ENCODE data around the gene ANAPC10.
"Not testable (repeated sequence)": the region's sequence is repeated elsewhere in the genome, so short reads cannot be mapped to it uniquely, and the experiment has no call there.

ANAPC10 gene

DNA sequence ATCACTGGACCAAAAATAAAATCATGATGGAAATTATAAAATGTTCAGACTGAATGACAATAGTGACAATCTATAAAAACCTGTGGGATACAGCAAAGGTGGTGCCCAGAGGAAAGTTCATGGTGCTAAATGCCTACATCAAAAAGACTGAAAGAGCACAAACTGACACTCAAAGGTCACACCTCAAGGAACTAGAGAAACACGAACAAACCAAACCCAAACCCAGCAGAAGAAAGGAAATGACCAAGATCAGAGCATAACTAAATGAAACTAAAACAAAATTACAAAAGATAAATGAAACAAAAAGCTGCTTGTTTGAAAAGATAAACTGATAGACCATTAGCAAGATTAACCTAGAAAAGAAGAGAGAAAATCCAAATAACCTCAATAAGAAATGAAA lies 78.7 kb downstream of the ANAPC10 start:
- in situ Hi-C loops (cut with HindIII; ENCODE audit: low pct_unique_long_range_greater_than_20kb, low sequenced_read_pairs), result no loop called here
- no peak for TF ChIP-seq JUND (IDR thresholded peaks at IDR 0.05; ENCODE audit: low read depth)
- no peak for DNase-seq (ENCODE audit: low read depth in 1 of 2, low spot score in 1 of 2)

DNA sequence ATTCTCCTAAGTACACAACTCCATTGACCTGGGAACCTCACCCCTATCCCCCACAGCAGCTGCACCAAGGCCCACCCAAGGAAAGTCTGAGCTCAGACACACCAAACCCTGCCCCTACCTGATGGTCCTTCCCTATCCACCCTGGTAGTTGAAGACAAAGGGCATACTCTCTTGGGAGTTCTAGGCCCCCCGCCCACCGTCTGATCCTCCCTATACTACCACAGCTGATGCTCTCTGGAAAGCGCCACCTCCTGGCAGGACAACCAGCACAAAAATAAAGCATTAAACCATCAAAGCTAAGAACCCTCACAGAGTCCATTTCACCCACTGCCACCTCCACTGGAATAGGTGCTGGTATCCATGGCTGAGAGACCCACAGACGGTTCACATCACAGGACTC lies 83.6 kb downstream of the ANAPC10 start:
- no peak for DNase-seq (ENCODE audit: low read depth in 1 of 2, low spot score in 1 of 2)
- no peak for TF ChIP-seq JUND (IDR thresholded peaks at IDR 0.05; ENCODE audit: low read depth)
- in situ Hi-C loops (cut with HindIII; ENCODE audit: low pct_unique_long_range_greater_than_20kb, low sequenced_read_pairs), result no loop called here

GRCh38 chr4:145012841-145013240 lies 85.2 kb downstream of the ANAPC10 start:
- in situ Hi-C loops (cut with HindIII; ENCODE audit: low pct_unique_long_range_greater_than_20kb, low sequenced_read_pairs), result no loop called here
- no peak for DNase-seq (ENCODE audit: low read depth in 1 of 2, low spot score in 1 of 2)
- TF ChIP-seq JUND (IDR thresholded peaks at IDR 0.05; ENCODE audit: low read depth), result no peak

DNA sequence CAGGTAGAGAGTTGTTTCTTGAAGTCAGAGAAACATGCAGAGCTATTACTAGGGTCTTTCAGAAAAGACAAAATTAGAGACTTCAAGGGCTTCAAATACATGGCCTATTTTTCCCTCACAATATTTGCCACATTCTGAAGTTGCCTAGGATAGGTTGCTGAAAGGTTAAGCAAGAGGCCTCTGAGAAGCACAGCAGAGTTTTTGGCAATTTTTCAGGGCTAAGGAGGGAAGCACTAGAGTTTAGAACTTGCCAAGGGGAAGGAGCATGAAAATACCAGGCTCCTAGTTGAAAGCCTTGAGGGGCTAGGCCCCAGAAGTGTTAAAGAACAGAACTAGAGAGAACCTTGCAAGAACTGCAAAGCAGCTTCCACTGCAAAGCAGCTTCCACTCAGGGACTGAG lies 86.4 kb downstream of the ANAPC10 start:
- TF ChIP-seq JUND (IDR thresholded peaks at IDR 0.05; ENCODE audit: low read depth), result no peak
- in situ Hi-C loops (cut with HindIII; ENCODE audit: low pct_unique_long_range_greater_than_20kb, low sequenced_read_pairs), result no loop called here
- no peak for DNase-seq (ENCODE audit: low read depth in 1 of 2, low spot score in 1 of 2)

- DNase-seq (ENCODE audit: low read depth in 1 of 2, low spot score in 1 of 2); in situ Hi-C loops (cut with HindIII; ENCODE audit: low pct_unique_long_range_greater_than_20kb, low sequenced_read_pairs): not testable (repeated sequence)
These were observed 87.7 kb downstream of the ANAPC10 start for GRCh38 chr4:145010315-145010714.

DNA sequence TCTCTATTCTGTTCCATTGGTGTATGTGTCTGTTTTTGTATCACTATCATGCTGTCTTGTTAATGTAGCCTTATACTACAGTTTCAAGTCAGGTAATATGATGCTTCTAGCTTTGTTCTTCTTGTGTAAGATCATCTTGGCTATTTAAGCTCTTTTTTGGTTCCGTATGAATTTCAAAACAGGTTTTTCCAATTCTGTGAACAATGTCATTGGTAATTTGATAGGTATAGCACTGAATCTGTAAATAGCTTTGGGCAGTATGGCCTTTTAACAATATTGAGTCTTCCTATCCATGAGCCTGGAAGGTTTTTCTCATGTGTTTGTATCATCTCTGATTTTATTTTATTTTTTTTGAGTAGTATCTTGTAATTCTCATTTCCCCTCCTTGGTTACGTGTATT lies 94.3 kb downstream of the ANAPC10 start:
- DNase-seq (ENCODE audit: low read depth in 1 of 2, low spot score in 1 of 2), result peak in 1 of 2 experiments; percentile 58
- no peak for TF ChIP-seq JUND (IDR thresholded peaks at IDR 0.05; ENCODE audit: low read depth)
- in situ Hi-C loops (cut with HindIII; ENCODE audit: low pct_unique_long_range_greater_than_20kb, low sequenced_read_pairs), result no loop called here

- in situ Hi-C loops (cut with HindIII; ENCODE audit: low pct_unique_long_range_greater_than_20kb, low sequenced_read_pairs), result no loop called here
These were observed 96.4 kb downstream of the ANAPC10 start for GRCh38 chr4:145001635-145002034.

GRCh38 chr4:145000656-145001055 lies 97.3 kb downstream of the ANAPC10 start:
- in situ Hi-C loops (cut with HindIII; ENCODE audit: low pct_unique_long_range_greater_than_20kb, low sequenced_read_pairs); DNase-seq (ENCODE audit: low read depth in 1 of 2, low spot score in 1 of 2): not testable (repeated sequence)

More at GRCh38 chr4:145001635-145002034, 96.4 kb downstream of the ANAPC10 start:
- no peak for TF ChIP-seq JUND (IDR thresholded peaks at IDR 0.05; ENCODE audit: low read depth)
- DNase-seq (ENCODE audit: low read depth in 1 of 2, low spot score in 1 of 2), result no peak

- no peak for TF ChIP-seq JUND (IDR thresholded peaks at IDR 0.05; ENCODE audit: low read depth)
- DNase-seq (ENCODE audit: low read depth in 1 of 2, low spot score in 1 of 2), result no peak
- in situ Hi-C loops (cut with HindIII; ENCODE audit: low pct_unique_long_range_greater_than_20kb, low sequenced_read_pairs), result no loop called here
These were observed 108.7 kb downstream of the ANAPC10 start for GRCh38 chr4:144989306-144989705.

DNA sequence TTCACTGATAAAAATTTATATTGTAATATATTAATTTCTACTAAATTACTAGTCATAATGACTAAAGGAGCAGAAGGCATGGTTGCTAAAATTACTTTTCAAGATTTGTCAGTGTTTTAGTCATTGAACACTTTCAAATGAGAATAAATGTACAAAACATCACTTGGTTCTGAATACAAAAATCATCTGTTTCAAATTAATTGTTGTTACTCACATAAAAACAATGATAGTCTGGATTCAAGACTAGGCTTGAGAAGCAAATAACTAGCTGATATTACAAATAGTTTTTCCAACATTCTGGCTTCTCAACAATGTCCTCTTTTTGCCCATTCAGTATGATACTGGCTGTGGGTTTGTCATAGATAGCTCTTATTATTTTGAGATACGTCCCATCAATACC lies 112.5 kb downstream of the ANAPC10 start:
- in situ Hi-C loops (cut with HindIII; ENCODE audit: low pct_unique_long_range_greater_than_20kb, low sequenced_read_pairs), result no loop called here
- no peak for TF ChIP-seq JUND (IDR thresholded peaks at IDR 0.05; ENCODE audit: low read depth)
- no peak for DNase-seq (ENCODE audit: low read depth in 1 of 2, low spot score in 1 of 2)

- in situ Hi-C loops (cut with HindIII; ENCODE audit: low pct_unique_long_range_greater_than_20kb, low sequenced_read_pairs), result no loop called here
These were observed 113.0 kb downstream of the ANAPC10 start for GRCh38 chr4:144985014-144985413.

GRCh38 chr4:144984241-144984640 lies 113.8 kb downstream of the ANAPC10 start:
- in situ Hi-C loops (cut with HindIII; ENCODE audit: low pct_unique_long_range_greater_than_20kb, low sequenced_read_pairs), result no loop called here
- no peak for TF ChIP-seq JUND (IDR thresholded peaks at IDR 0.05; ENCODE audit: low read depth)
- DNase-seq (ENCODE audit: low read depth in 1 of 2, low spot score in 1 of 2), result no peak

More at GRCh38 chr4:144985014-144985413, 113.0 kb downstream of the ANAPC10 start:
- TF ChIP-seq JUND (IDR thresholded peaks at IDR 0.05; ENCODE audit: low read depth), result no peak
- no peak for DNase-seq (ENCODE audit: low read depth in 1 of 2, low spot score in 1 of 2)

- DNase-seq (ENCODE audit: low read depth in 1 of 2, low spot score in 1 of 2), result no peak
- in situ Hi-C loops (cut with HindIII; ENCODE audit: low pct_unique_long_range_greater_than_20kb, low sequenced_read_pairs), result no loop called here
- TF ChIP-seq JUND (IDR thresholded peaks at IDR 0.05; ENCODE audit: low read depth), result no peak
These were observed 122.3 kb downstream of the ANAPC10 start for GRCh38 chr4:144975718-144976117.

- no peak for DNase-seq (ENCODE audit: low read depth in 1 of 2, low spot score in 1 of 2)
- TF ChIP-seq JUND (IDR thresholded peaks at IDR 0.05; ENCODE audit: low read depth), result no peak
- in situ Hi-C loops (cut with HindIII; ENCODE audit: low pct_unique_long_range_greater_than_20kb, low sequenced_read_pairs), result no loop called here
These were observed 127.4 kb downstream of the ANAPC10 start for GRCh38 chr4:144970597-144970996.

Measured in T47D (cell line).